HepG2 (cell line): ENCODE measurements around the gene DLL3. TPM values are rescaled to one million over a fixed set of nuclear protein-coding genes. Genes with fewer than 3 reads are reported as not detected.
A peak's percentile ranks its signal among the peaks of the same experiment; 100 is the strongest.

Source experiments
- ARID2 ChIP-seq: sonication (generic); formaldehyde crosslinking; IDR thresholded peaks from 2 replicates; pipeline ENCODE4 v1.8.1; 2022; ENCODE audit warnings: mild to moderate bottlenecking, missing genetic modification reagents, borderline replicate concordance
- CC2D1A ChIP-seq: sonication (generic); formaldehyde crosslinking; IDR thresholded peaks from 2 replicates; pipeline ENCODE4 v1.8.1; 2023; ENCODE audit warnings: mild to moderate bottlenecking, missing genetic modification reagents
- CREB3 ChIP-seq: sonication (generic); formaldehyde crosslinking; IDR thresholded peaks from 2 replicates; pipeline ENCODE4 v1.5.0; 2020; ENCODE audit warnings: missing genetic modification reagents
- IKZF4 ChIP-seq: sonication (generic); formaldehyde crosslinking; IDR thresholded peaks from 2 replicates; pipeline ENCODE4 v1.5.1; 2020; ENCODE audit warnings: borderline replicate concordance, mild to moderate bottlenecking, low read depth, missing genetic modification reagents; ENCODE audit errors: not compliant biosample characterization
- SMYD3 ChIP-seq: sonication (generic); formaldehyde crosslinking; IDR thresholded peaks from 2 replicates; pipeline ENCODE4 v1.8.1; 2023; ENCODE audit warnings: mild to moderate bottlenecking, missing genetic modification reagents
- ZNF33B ChIP-seq: sonication (generic); formaldehyde crosslinking; IDR thresholded peaks from 2 replicates; pipeline ENCODE4 v1.5.1; 2020; ENCODE audit warnings: mild to moderate bottlenecking, missing genetic modification reagents
- ZNF563 ChIP-seq: sonication (generic); formaldehyde crosslinking; IDR thresholded peaks from 2 replicates; pipeline ENCODE4 v1.8.0; 2022; ENCODE audit warnings: mild to moderate bottlenecking, moderate library complexity, missing genetic modification reagents
- ZNF572 ChIP-seq: sonication (generic); formaldehyde crosslinking; IDR thresholded peaks from 2 replicates; pipeline ENCODE4 v1.5.1; 2020; ENCODE audit warnings: mild to moderate bottlenecking, missing genetic modification reagents
- ZNF598 ChIP-seq: sonication (generic); formaldehyde crosslinking; IDR thresholded peaks from 2 replicates; pipeline ENCODE4 v1.5.1; 2020; ENCODE audit warnings: mild to moderate bottlenecking, missing genetic modification reagents, borderline replicate concordance
- ZNF605 ChIP-seq: sonication (generic); formaldehyde crosslinking; IDR thresholded peaks from 2 replicates; pipeline ENCODE4 v1.8.0; 2022; ENCODE audit warnings: mild to moderate bottlenecking, missing genetic modification reagents
- ZNF614 ChIP-seq: IDR thresholded peaks from 2 replicates; pipeline ENCODE4 v1.6.1; 2018; ENCODE audit warnings: missing biosample characterization, missing genetic modification reagents, inconsistent platforms, borderline replicate concordance
- ZNF646 ChIP-seq: sonication (generic); formaldehyde crosslinking; IDR thresholded peaks from 2 replicates; pipeline ENCODE4 v1.9.0; 2021; ENCODE audit warnings: mild to moderate bottlenecking, missing genetic modification reagents
- ZNF672 ChIP-seq: sonication (generic); formaldehyde crosslinking; IDR thresholded peaks from 2 replicates; pipeline ENCODE4 v1.8.1; 2022; ENCODE audit warnings: missing genetic modification reagents
- ZNF687 ChIP-seq: sonication (generic); formaldehyde crosslinking; IDR thresholded peaks from 2 replicates; pipeline ENCODE4 v1.5.1; 2020; ENCODE audit warnings: mild to moderate bottlenecking, missing genetic modification reagents, moderate library complexity
- ZSCAN5A ChIP-seq: sonication (generic); formaldehyde crosslinking; IDR thresholded peaks from 2 replicates; pipeline ENCODE4 v1.8.0; 2022; ENCODE audit warnings: mild to moderate bottlenecking, missing genetic modification reagents, borderline replicate concordance
- polyA plus RNA-seq, 8 experiments: library from polyadenylated mRNA; depleted of rRNA in 3 of 8; stranded (reverse) in 7 of 8; unstranded in 1 of 8; fragments of >200 nt; fragmentation: Illumina TruSeq in 4 of 8; extraction: Trizol in 4 of 8; gene quantifications; 2 replicates each; pipeline versions ENCODE4 v1.2.1 to v1.2.3, GENCODE V29; 2011 to 2016; ENCODE audit warnings: low read depth in 4 of 8, missing spikeins in 1 of 8, mixed read lengths in 1 of 8; ENCODE audit not compliant: insufficient read depth in 1 of 8
- total RNA-seq, 5 experiments: library from RNA; depleted of rRNA; stranded (reverse); fragments of >200 nt; fragmentation: Illumina TruSeq; extraction: Trizol; gene quantifications; 2 replicates each; pipeline ENCODE4 v1.2.3, GENCODE V29; 2016; ENCODE audit warnings: low read depth in 1 of 5

Gene DLL3
- total and polyA plus RNA-seq, 2 of the 13 experiments (the other 11 are each of a cell fraction or from before 2014, with no cell fraction given) = 0.35 to 0.55 TPM

GRCh38 chr19:39497996-39498797, 550 bp upstream of the DLL3 start (continued):
- TF ChIP-seq ZSCAN5A (CRISPR knock-in tag) (no peak), ZNF646 (CRISPR knock-in tag) (peak; percentile 84; the same call in 1 of the 2 replicates), ZNF672 (CRISPR knock-in tag) (no peak), ARID2 (CRISPR knock-in tag) (no peak), ZNF33B (CRISPR knock-in tag) (no peak), CC2D1A (CRISPR knock-in tag) (no peak), SMYD3 (no peak), ZNF563 (no peak), ZNF605 (no peak), IKZF4 (no peak), CREB3 (CRISPR knock-in tag) (no peak), ZNF572 (CRISPR knock-in tag) (no peak), ZNF598 (peak; percentile 60; the same call in 1 of the 2 replicates), ZNF614 (no peak; the same call in 1 of the 2 replicates), ZNF687 (CRISPR knock-in tag) (peak; percentile 70)
